ENCODE data around the gene DDX6.

DNA sequence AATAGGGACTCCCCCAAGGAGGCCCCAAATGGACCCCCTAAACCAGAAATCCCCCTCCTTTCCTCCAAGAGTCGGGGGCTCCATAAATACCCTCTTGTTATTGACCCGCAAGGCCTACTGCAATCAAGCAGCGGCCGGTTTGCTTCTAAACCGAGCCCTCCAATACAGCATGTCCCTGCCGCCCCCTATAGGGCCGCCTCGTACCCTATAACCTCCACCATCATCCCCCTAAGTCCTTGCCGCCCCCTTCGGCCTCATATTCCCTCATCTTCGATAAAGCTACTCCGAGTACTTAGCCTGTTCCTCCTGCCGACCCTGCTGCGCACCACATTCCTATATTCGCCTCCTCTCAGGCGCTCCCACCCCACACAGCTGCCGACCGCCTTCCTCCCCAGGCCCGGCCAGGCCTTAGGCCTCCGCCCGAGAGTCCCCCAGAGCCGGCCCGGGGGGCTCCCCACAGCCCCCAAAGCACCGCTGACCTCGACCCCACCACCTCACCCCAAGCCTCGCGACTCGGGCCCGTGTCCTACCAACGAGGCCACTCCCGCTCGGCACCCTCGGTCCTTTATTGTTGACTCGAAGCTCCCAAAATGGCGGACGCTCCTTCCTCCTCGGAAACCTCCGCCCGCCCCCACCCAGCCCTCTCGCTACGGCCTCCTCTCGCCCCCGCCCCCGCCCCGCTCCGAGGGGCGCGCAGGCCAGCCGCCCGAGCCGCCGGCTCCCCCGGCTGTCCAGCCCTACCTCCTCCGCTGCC, 430 bp downstream of the DDX6 start:
- TF ChIP-seq, protein P1, sequence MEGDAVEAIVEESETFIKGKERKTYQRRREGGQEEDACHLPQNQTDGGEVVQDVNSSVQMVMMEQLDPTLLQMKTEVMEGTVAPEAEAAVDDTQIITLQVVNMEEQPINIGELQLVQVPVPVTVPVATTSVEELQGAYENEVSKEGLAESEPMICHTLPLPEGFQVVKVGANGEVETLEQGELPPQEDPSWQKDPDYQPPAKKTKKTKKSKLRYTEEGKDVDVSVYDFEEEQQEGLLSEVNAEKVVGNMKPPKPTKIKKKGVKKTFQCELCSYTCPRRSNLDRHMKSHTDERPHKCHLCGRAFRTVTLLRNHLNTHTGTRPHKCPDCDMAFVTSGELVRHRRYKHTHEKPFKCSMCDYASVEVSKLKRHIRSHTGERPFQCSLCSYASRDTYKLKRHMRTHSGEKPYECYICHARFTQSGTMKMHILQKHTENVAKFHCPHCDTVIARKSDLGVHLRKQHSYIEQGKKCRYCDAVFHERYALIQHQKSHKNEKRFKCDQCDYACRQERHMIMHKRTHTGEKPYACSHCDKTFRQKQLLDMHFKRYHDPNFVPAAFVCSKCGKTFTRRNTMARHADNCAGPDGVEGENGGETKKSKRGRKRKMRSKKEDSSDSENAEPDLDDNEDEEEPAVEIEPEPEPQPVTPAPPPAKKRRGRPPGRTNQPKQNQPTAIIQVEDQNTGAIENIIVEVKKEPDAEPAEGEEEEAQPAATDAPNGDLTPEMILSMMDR (conservative IDR thresholded peaks at IDR 0.05; ENCODE audit: low read length), result peak; percentile 78
- TF ChIP-seq EZH2phosphoT487 (IDR thresholded peaks at IDR 0.05; ENCODE audit: borderline replicate concordance, low read depth, low read length), result no peak

All from OCI-LY7 (cell line).